ENCODE measurements around the gene TTC28.

The TTC28 gene

DNA sequence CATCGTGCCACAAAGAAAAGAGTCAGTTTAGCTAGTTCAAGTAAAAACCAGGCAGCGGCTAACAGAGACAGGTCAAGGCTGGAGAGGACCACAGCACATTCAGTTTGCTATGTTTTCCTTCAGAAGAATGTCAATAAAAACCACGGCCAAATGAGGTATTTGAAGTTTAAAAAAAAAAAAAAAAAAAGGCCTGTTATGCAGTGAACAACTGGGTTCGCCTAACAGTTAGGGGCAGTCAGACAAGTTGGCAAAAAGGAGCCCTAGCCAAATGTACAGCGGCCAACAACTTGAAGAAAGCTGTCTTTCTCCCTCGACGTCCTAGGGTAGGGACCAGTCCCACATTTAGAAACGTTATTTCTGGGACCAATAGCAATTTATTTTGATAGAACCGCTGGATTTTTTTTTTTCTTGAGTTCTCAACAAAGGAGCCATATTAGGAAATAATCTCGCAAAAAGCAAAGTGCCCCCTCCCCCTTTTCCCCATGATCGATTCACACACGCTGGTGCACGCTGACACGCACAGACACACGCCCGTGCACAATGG, 237.8 kb downstream of the TTC28 start:
- Histone ChIP-seq H3K4me1 (ENCODE audit: control insufficient read depth, insufficient read depth, low read length) (peaks cover 39% of the 10 kb centered on the region), H3K36me3 (ENCODE audit: control insufficient read depth in 2 of 2, insufficient read depth in 1 of 2, low read length in 2 of 2) (no peaks in the 10 kb centered on the region), H3K27ac (ENCODE audit: extremely low read depth, low read depth, low read length) (peak overlapping the region; percentile 73), H3K4me3 (ENCODE audit: low read depth, low read length) (peak overlapping the region; percentile 9), H3K9me3 (ENCODE audit: control insufficient read depth, insufficient read depth, low read depth, low read length) (no peaks in the 10 kb centered on the region)
- ChIA-PET POLR2A (interaction anchor here (0.7 to 1.2 kb wide), 2 partner anchors 17 to 768 kb away, joined by 3 to 7 read pairs; no protein-coding TSS in a partner anchor), CTCF (interaction anchor here (0.7 to 4.7 kb wide), 10 partner anchors 12 to 1003 kb away, joined by 3 to 33 read pairs (median 4); no protein-coding TSS in a partner anchor)
- TF ChIP-seq ZBTB48 (tag by site-specific recombination; IDR thresholded peaks at IDR 0.05) (peak; percentile 41; the same call in 1 of the 2 replicates), ZNF335 (tag by site-specific recombination; conservative IDR thresholded peaks at IDR 0.05) (peak; percentile 91), ZXDB (tag by site-specific recombination; IDR thresholded peaks at IDR 0.05) (0 out of 2 replicates have a peak, but pooled peaks have one; percentile 39)
- TF ChIP-seq, protein P1, sequence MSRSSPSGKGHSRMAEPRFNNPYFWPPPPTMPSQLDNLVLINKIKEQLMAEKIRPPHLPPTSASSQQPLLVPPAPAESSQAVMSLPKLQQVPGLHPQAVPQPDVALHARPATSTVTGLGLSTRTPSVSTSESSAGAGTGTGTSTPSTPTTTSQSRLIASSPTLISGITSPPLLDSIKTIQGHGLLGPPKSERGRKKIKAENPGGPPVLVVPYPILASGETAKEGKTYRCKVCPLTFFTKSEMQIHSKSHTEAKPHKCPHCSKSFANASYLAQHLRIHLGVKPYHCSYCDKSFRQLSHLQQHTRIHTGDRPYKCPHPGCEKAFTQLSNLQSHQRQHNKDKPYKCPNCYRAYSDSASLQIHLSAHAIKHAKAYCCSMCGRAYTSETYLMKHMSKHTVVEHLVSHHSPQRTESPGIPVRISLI (tag by site-specific recombination; IDR thresholded peaks at IDR 0.05) = no peak

DNA sequence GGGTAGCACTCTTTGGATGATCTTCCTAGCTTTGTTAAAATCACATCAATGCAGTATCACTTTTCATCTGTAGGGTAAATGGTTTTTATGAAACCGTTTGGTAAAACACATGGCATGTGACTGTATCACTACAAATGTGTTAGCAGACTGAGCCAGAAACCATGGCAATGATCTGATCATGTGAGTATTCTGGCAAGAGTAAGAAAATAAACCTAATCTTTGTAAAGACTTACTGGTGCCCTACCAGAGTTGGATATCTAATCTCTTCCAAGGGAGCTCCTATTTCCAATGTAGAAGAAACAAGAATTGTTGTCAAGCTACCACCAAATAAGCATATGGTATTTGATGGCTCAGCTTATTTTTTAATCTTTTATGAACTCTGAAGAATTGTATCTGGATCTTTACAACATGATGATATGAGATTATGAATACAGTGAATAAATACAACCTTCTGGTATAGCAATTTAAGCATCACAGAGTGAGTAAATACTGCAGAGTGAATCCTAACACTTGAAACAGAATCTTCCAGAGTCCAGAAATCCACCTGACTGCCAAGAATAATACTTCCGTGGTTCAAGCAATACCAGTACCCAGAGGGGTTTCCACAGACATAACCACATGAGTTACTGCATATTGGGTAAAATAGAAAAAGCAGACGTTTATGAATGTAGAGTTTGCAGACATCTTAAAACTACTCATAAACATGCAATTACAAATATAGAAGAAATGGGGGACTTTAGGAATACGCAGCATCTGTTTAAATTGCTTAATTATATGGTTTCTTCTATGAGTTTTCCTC, 238.8 kb downstream of the TTC28 start:
- H3K4me1 ChIP-seq (ENCODE audit: control insufficient read depth, insufficient read depth, low read length) = peaks cover 39% of the 10 kb centered on the region
- no peaks in the 10 kb centered on the region for H3K9me3 ChIP-seq (ENCODE audit: control insufficient read depth, insufficient read depth, low read depth, low read length)
- H3K36me3 ChIP-seq (ENCODE audit: control insufficient read depth in 2 of 2, insufficient read depth in 1 of 2, low read length in 2 of 2) = no peaks in the 10 kb centered on the region
- TF ChIP-seq ZNF654 (tag by site-specific recombination; IDR thresholded peaks at IDR 0.05; ENCODE audit: low read depth) (no peak), ZBTB8A (tag by site-specific recombination; IDR thresholded peaks at IDR 0.05) (no peak), ZNF530 (tag by site-specific recombination; IDR thresholded peaks at IDR 0.05; ENCODE audit: low read depth) (no peak), TRIM28 (IDR thresholded peaks at IDR 0.05; ENCODE audit: borderline replicate concordance, low read length) (0 out of 2 replicates have a peak, but pooled peaks have one; percentile 33), REPIN1 (tag by site-specific recombination; IDR thresholded peaks at IDR 0.05; ENCODE audit: low read depth) (no peak), ZNF624 (tag by site-specific recombination; IDR thresholded peaks at IDR 0.05) (no peak), ZNF37A (tag by site-specific recombination; IDR thresholded peaks at IDR 0.05) (no peak)
- TF ChIP-seq, protein P2, sequence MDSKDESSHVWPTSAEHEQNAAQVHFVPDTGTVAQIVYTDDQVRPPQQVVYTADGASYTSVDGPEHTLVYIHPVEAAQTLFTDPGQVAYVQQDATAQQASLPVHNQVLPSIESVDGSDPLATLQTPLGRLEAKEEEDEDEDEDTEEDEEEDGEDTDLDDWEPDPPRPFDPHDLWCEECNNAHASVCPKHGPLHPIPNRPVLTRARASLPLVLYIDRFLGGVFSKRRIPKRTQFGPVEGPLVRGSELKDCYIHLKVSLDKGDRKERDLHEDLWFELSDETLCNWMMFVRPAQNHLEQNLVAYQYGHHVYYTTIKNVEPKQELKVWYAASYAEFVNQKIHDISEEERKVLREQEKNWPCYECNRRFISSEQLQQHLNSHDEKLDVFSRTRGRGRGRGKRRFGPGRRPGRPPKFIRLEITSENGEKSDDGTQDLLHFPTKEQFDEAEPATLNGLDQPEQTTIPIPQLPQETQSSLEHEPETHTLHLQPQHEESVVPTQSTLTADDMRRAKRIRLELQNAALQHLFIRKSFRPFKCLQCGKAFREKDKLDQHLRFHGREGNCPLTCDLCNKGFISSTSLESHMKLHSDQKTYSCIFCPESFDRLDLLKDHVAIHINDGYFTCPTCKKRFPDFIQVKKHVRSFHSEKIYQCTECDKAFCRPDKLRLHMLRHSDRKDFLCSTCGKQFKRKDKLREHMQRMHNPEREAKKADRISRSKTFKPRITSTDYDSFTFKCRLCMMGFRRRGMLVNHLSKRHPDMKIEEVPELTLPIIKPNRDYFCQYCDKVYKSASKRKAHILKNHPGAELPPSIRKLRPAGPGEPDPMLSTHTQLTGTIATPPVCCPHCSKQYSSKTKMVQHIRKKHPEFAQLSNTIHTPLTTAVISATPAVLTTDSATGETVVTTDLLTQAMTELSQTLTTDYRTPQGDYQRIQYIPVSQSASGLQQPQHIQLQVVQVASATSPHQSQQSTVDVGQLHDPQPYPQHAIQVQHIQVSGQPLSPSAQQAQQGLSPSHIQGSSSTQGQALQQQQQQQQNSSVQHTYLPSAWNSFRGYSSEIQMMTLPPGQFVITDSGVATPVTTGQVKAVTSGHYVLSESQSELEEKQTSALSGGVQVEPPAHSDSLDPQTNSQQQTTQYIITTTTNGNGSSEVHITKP (tag by site-specific recombination; IDR thresholded peaks at IDR 0.05) = 0 out of 2 replicates have a peak, but pooled peaks have one; percentile 51
- no peak overlapping the region for H3K27ac ChIP-seq (ENCODE audit: extremely low read depth, low read depth, low read length)
- ChIA-PET POLR2A (interaction anchor here (0.7 kb wide), 1 partner anchor 767 kb away, joined by 7 read pairs; no protein-coding TSS in a partner anchor), CTCF (interaction anchor here (0.5 to 4.7 kb wide), 10 partner anchors 13 to 1002 kb away, joined by 3 to 33 read pairs (median 4); no protein-coding TSS in a partner anchor)
- H3K4me3 ChIP-seq (ENCODE audit: low read depth, low read length) = no peak overlapping the region

DNA sequence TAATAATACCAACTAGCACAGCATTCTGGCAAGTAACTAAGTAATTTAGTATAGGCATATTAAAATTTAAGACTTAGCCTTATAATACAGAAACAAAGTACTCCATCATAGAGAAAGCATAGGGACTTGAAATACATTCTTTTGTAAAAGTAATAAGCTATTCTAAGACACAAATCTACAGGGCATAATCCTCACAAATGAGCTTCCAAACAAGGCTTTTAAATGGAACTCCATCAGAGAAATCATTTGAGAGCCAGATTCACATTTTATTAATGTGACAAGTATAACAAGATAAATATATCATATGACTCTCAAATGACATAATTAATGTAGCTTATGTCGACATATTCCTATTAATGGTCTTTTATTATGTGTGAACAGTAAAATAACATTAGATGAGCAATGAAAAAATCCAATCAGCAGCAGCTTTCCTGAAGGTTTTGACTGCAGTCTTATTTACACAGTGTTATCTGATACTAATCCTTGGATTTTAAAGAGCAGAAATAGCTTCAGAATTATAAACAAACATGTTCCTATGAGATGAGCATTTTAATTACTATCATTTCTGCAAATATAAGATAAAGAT, 241.4 kb downstream of the TTC28 start:
- Histone ChIP-seq H3K27ac (ENCODE audit: extremely low read depth, low read depth, low read length) (peak overlapping the region; percentile 27; the same call in 1 of the 2 replicates), H3K4me1 (ENCODE audit: control insufficient read depth, insufficient read depth, low read length) (peaks cover 49% of the 10 kb centered on the region), H3K9me3 (ENCODE audit: control insufficient read depth, insufficient read depth, low read depth, low read length) (no peaks in the 10 kb centered on the region), H3K36me3 (ENCODE audit: control insufficient read depth in 2 of 2, insufficient read depth in 1 of 2, low read length in 2 of 2) (no peaks in the 10 kb centered on the region), H3K4me3 (ENCODE audit: low read depth, low read length) (no peak overlapping the region)
- POLR2A ChIA-PET = interaction anchor here (1.4 kb wide), 1 partner anchor 86 kb away, joined by 3 read pairs; no protein-coding TSS in a partner anchor
- CTCF ChIA-PET = interaction anchor here (0.7 kb wide), 1 partner anchor 108 kb away, joined by 4 read pairs; no protein-coding TSS in a partner anchor
- TF ChIP-seq ZNF624 (tag by site-specific recombination; IDR thresholded peaks at IDR 0.05) (no peak), ZNF214 (tag by site-specific recombination; IDR thresholded peaks at IDR 0.05; ENCODE audit: borderline replicate concordance) (no peak), ZNF544 (tag by site-specific recombination; IDR thresholded peaks at IDR 0.05) (no peak), ZNF600 (tag by site-specific recombination; IDR thresholded peaks at IDR 0.05) (no peak), ZNF48 (tag by site-specific recombination; IDR thresholded peaks at IDR 0.05) (no peak), OVOL3 (tag by site-specific recombination; IDR thresholded peaks at IDR 0.05) (peak; percentile 45; the same call in 1 of the 2 replicates), ZFP37 (tag by site-specific recombination; IDR thresholded peaks at IDR 0.05) (no peak)
- TF ChIP-seq, protein P3, sequence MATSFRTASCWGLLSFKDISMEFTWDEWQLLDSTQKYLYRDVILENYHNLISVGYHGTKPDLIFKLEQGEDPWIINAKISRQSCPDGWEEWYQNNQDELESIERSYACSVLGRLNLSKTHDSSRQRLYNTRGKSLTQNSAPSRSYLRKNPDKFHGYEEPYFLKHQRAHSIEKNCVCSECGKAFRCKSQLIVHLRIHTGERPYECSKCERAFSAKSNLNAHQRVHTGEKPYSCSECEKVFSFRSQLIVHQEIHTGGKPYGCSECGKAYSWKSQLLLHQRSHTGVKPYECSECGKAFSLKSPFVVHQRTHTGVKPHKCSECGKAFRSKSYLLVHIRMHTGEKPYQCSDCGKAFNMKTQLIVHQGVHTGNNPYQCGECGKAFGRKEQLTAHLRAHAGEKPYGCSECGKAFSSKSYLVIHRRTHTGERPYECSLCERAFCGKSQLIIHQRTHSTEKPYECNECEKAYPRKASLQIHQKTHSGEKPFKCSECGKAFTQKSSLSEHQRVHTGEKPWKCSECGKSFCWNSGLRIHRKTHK (tag by site-specific recombination; IDR thresholded peaks at IDR 0.05) = no peak
- TF ChIP-seq, protein P4, sequence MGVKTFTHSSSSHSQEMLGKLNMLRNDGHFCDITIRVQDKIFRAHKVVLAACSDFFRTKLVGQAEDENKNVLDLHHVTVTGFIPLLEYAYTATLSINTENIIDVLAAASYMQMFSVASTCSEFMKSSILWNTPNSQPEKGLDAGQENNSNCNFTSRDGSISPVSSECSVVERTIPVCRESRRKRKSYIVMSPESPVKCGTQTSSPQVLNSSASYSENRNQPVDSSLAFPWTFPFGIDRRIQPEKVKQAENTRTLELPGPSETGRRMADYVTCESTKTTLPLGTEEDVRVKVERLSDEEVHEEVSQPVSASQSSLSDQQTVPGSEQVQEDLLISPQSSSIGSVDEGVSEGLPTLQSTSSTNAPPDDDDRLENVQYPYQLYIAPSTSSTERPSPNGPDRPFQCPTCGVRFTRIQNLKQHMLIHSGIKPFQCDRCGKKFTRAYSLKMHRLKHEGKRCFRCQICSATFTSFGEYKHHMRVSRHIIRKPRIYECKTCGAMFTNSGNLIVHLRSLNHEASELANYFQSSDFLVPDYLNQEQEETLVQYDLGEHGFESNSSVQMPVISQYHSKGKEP (tag by site-specific recombination; IDR thresholded peaks at IDR 0.05) = peak; percentile 83

Measured in HEK293 (cell line).